Panc1 (cell line): ENCODE measurements around the gene BNC1. TPM values are rescaled to one million over a fixed set of nuclear protein-coding genes. Genes with fewer than 3 reads are reported as not detected.

Source experiments
- ATAC-seq: fragments of 200-7000 bp; cut with Tn5 transposase; 2 replicates; pipeline ENCODE4 v1.9.1; 2020; ENCODE audit warnings: mild to moderate bottlenecking, moderate library complexity
- BruUV-seq: library from RNA; stranded (reverse); fragments of 400-500 nt; replicated peaks from 2 replicates; lab custom pipeline; 2021; lab: Mats Ljungman, UMichigan
- CTCF ChIA-PET: fragments of 300-600 bp; sonication (Branson Sonifier 250); formaldehyde crosslinking; loops from one replicate; lab custom pipeline; 2022; ENCODE audit warnings: antibody characterized with exemption; lab: Charles Lee
- POLR2A ChIA-PET: fragments of 300-600 bp; sonication (Branson Sonifier 250); formaldehyde crosslinking; loops from one replicate; lab custom pipeline; 2022; ENCODE audit warnings: antibody characterized with exemption; lab: Charles Lee
- DNase-seq: peaks from one replicate; pipeline ENCODE4 v3.0.0-alpha.2; 2010; ENCODE audit warnings: low read depth, low spot score
- H3K27ac ChIP-seq: 2 replicates; pipeline ENCODE4 v1.5.1; 2011; ENCODE audit warnings: mild to moderate bottlenecking, low read length, inconsistent platforms
- H3K27me3 ChIP-seq: fragments of 200-500 bp; sonication (Bioruptor generic); 2 replicates; pipeline ENCODE4 v1.6.0; 2014; ENCODE audit warnings: low read length, inconsistent platforms; ENCODE audit not compliant: control insufficient read depth, insufficient read depth
- H3K36me3 ChIP-seq: fragments of 200-500 bp; sonication (Bioruptor generic); 2 replicates; pipeline ENCODE4 v1.5.1; 2014; ENCODE audit warnings: inconsistent platforms, mild to moderate bottlenecking, low read length, moderate library complexity; ENCODE audit not compliant: control insufficient read depth, insufficient read depth
- H3K4me1 ChIP-seq: 2 replicates; pipeline ENCODE4 v1.5.1; 2011; ENCODE audit warnings: inconsistent platforms, mild to moderate bottlenecking, low read length, moderate library complexity; ENCODE audit not compliant: control insufficient read depth, insufficient read depth
- H3K4me3 ChIP-seq, 2 experiments: 2 replicates each; pipeline ENCODE4 v1.5.1; 2011 to 2012; ENCODE audit warnings: low read depth in 2 of 2, low read length in 2 of 2, mild to moderate bottlenecking in 2 of 2, inconsistent platforms in 1 of 2, moderate library complexity in 1 of 2
- H3K9me3 ChIP-seq: fragments of 200-500 bp; sonication (Bioruptor generic); 2 replicates; pipeline ENCODE4 v1.5.1; 2014; ENCODE audit warnings: low read depth, mild to moderate bottlenecking, inconsistent platforms, low read length, moderate library complexity; ENCODE audit not compliant: control insufficient read depth, insufficient read depth
- POLR2AphosphoS5 ChIP-seq: IDR thresholded peaks from 2 replicates; pipeline ENCODE4 v1.6.1; 2012; ENCODE audit warnings: mild to moderate bottlenecking, low read depth, low read length, moderate library complexity
- SIN3A ChIP-seq: IDR thresholded peaks from 2 replicates; pipeline ENCODE4 v1.6.1; 2012; ENCODE audit warnings: low read depth, mild to moderate bottlenecking, low read length, moderate library complexity, borderline replicate concordance; ENCODE audit not compliant: insufficient read depth
- TCF7L2 ChIP-seq: IDR thresholded peaks from 2 replicates; pipeline ENCODE4 v1.6.1; 2011; ENCODE audit warnings: mild to moderate bottlenecking, low read depth, low read length, inconsistent platforms
- in situ Hi-C: cut with HindIII; loops from 2 replicates; pipeline ENCODE4 v1.10.0; 2016; ENCODE audit warnings: low sequenced_read_pairs, low pct_unique_long_range_greater_than_20kb
- intact Hi-C: fragments of 100-400 bp; cut with micrococcal nuclease; formaldehyde crosslinking; loops from one replicate; pipeline ENCODE4 v1.10.0; 2022; ENCODE audit not compliant: unreplicated experiment
- total RNA-seq: library from RNA; stranded (reverse); gene quantifications from one replicate; pipeline ENCODE4 v1.2.1, GENCODE V29; 2021; ENCODE audit not compliant: unreplicated experiment
- TF ChIP-seq, protein P1 (sequence below): fragments of 450-650 bp; IDR thresholded peaks from 2 replicates; pipeline ENCODE4 v1.5.1; 2017; ENCODE audit warnings: mild to moderate bottlenecking
- TF ChIP-seq, protein P2 (sequence below), 2 experiments: IDR thresholded peaks; 2 replicates each; pipeline ENCODE4 v1.6.1; 2011 to 2012; ENCODE audit warnings: low read depth in 2 of 2, control low read depth in 1 of 2, low read length in 1 of 2, mild to moderate bottlenecking in 1 of 2, moderate library complexity in 1 of 2; ENCODE audit not compliant: insufficient read depth in 1 of 2

Gene BNC1
- total RNA-seq, 1 experiment from 2014 or later: not detected

DNA sequence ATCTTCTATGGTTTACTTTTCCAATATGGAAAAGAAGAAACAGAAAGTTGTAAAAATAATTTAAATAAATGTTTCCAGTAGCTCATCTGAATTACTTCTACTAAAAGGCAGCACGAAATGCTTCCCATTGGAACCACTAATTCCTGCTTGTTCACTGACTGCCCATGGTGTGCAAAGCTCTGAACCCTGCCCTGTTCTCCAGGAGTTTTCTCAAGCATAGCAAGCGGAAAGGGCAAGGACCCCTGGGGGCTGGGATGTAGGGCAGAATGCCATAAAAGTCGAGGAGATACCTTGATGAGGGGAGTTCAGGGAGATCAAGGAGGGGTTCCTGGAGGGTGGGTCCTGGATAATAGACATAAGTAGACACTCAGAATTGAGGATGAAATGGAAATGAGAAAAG is 35.3 kb upstream of the BNC1 start:
- H3K4me1 ChIP-seq: no peaks in the 10 kb centered on the region
- H3K4me3 ChIP-seq: no peak overlapping the region
- DNase-seq (no peak), ATAC-seq (no peak)
- in situ Hi-C loops: no loop called here
- POLR2A ChIA-PET: no interaction called here
- no peaks in the 10 kb centered on the region for H3K9me3 ChIP-seq
- no peak overlapping the region for H3K27ac ChIP-seq
- no TSS peak for BruUV-seq
- intact Hi-C loops: no loop called here
- H3K36me3 ChIP-seq: no peaks in the 10 kb centered on the region
- CTCF ChIA-PET: no interaction called here
- H3K27me3 ChIP-seq: no peaks in the 10 kb centered on the region; the same call in 1 of the 2 replicates
- TF ChIP-seq, protein P1, sequence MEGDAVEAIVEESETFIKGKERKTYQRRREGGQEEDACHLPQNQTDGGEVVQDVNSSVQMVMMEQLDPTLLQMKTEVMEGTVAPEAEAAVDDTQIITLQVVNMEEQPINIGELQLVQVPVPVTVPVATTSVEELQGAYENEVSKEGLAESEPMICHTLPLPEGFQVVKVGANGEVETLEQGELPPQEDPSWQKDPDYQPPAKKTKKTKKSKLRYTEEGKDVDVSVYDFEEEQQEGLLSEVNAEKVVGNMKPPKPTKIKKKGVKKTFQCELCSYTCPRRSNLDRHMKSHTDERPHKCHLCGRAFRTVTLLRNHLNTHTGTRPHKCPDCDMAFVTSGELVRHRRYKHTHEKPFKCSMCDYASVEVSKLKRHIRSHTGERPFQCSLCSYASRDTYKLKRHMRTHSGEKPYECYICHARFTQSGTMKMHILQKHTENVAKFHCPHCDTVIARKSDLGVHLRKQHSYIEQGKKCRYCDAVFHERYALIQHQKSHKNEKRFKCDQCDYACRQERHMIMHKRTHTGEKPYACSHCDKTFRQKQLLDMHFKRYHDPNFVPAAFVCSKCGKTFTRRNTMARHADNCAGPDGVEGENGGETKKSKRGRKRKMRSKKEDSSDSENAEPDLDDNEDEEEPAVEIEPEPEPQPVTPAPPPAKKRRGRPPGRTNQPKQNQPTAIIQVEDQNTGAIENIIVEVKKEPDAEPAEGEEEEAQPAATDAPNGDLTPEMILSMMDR: no peak
- no peak for TF ChIP-seq POLR2AphosphoS5
- TF ChIP-seq, protein P2, sequence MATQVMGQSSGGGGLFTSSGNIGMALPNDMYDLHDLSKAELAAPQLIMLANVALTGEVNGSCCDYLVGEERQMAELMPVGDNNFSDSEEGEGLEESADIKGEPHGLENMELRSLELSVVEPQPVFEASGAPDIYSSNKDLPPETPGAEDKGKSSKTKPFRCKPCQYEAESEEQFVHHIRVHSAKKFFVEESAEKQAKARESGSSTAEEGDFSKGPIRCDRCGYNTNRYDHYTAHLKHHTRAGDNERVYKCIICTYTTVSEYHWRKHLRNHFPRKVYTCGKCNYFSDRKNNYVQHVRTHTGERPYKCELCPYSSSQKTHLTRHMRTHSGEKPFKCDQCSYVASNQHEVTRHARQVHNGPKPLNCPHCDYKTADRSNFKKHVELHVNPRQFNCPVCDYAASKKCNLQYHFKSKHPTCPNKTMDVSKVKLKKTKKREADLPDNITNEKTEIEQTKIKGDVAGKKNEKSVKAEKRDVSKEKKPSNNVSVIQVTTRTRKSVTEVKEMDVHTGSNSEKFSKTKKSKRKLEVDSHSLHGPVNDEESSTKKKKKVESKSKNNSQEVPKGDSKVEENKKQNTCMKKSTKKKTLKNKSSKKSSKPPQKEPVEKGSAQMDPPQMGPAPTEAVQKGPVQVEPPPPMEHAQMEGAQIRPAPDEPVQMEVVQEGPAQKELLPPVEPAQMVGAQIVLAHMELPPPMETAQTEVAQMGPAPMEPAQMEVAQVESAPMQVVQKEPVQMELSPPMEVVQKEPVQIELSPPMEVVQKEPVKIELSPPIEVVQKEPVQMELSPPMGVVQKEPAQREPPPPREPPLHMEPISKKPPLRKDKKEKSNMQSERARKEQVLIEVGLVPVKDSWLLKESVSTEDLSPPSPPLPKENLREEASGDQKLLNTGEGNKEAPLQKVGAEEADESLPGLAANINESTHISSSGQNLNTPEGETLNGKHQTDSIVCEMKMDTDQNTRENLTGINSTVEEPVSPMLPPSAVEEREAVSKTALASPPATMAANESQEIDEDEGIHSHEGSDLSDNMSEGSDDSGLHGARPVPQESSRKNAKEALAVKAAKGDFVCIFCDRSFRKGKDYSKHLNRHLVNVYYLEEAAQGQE (IDR thresholded peaks at IDR 0.05; ENCODE audit: insufficient read depth in 1 of 2, low read depth in 2 of 2, low read length in 1 of 2): no peak
- no peak for TF ChIP-seq SIN3A
- TF ChIP-seq TCF7L2: no peak

DNA sequence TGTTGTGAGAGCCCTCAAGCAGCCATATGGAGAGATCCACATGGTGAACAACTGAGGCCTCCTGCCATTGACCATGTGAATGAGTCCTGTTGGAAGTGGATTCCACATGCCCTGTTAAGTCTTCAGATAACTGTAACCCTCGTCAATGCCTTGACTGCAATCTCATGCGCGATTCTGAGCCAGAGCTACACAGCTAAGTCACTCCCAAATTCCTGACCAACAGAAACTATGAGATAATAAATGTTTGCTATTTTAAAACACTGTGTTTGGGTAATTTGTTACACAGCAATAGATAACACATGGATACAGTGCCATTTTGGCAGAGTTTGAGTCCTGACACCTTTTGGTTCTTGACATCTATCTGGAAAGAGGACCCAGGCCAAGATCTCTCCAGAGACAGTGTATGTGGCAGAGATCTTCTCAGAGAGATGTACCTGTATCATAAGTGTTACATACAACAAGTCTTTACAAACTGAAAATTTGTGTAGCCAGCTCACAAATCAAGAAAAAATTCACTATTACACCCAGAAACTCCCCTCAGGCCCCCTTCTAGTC is 34.5 kb upstream of the BNC1 start:
- Histone ChIP-seq H3K36me3 (no peaks in the 10 kb centered on the region), H3K4me1 (no peaks in the 10 kb centered on the region), H3K9me3 (no peaks in the 10 kb centered on the region), H3K27me3 (no peaks in the 10 kb centered on the region; the same call in 1 of the 2 replicates), H3K4me3 (no peak overlapping the region), H3K27ac (no peak overlapping the region)
- TF ChIP-seq, protein P1: no peak
- no peak for TF ChIP-seq SIN3A
- TF ChIP-seq, protein P2 (IDR thresholded peaks at IDR 0.05; ENCODE audit: insufficient read depth in 1 of 2, low read depth in 2 of 2, low read length in 1 of 2): no peak
- TF ChIP-seq POLR2AphosphoS5: no peak
- TF ChIP-seq TCF7L2: no peak
- POLR2A ChIA-PET: no interaction called here
- intact Hi-C loops (no loop called here), in situ Hi-C loops (no loop called here)
- DNase-seq: no peak
- CTCF ChIA-PET: no interaction called here
- BruUV-seq: no TSS peak
- ATAC-seq: no peak
